PC-3 (cell line): ENCODE measurements around the gene SKP2. TPM values are rescaled to one million over a fixed set of nuclear protein-coding genes. Genes with fewer than 3 reads are reported as not detected.

Experiments
- ATAC-seq: fragments of 200-7000 bp; cut with Tn5 transposase; 2 replicates; pipeline ENCODE4 v1.9.1; 2020; ENCODE audit warnings: mild to moderate bottlenecking, moderate library complexity
- BruUV-seq: library from RNA; stranded (reverse); fragments of 400-500 nt; replicated peaks from 2 replicates; lab custom pipeline; 2021; lab: Mats Ljungman, UMichigan
- CTCF ChIA-PET: fragments of 300-600 bp; sonication (Branson Sonifier 250); formaldehyde crosslinking; loops from one replicate; lab custom pipeline; 2022; ENCODE audit warnings: antibody characterized with exemption; lab: Charles Lee
- POLR2A ChIA-PET: fragments of 300-600 bp; sonication (Branson Sonifier 250); formaldehyde crosslinking; loops from one replicate; lab custom pipeline; 2022; ENCODE audit warnings: antibody characterized with exemption; ENCODE audit not compliant: unreplicated experiment; lab: Charles Lee
- DNase-seq: peaks from one replicate; pipeline ENCODE4 v3.0.0-alpha.2; 2015
- H2AFZ ChIP-seq: fragments of 300-600 bp; sonication (generic); 2 replicates; pipeline ENCODE4 v1.6.0; 2016; ENCODE audit warnings: antibody characterized with exemption, low read length
- H3F3A ChIP-seq: fragments of 300-600 bp; sonication (generic); one replicate; pipeline ENCODE4 v1.6.0; 2017; ENCODE audit warnings: antibody characterized with exemption, low read length, control low read depth, mild to moderate bottlenecking; ENCODE audit not compliant: unreplicated experiment
- H3K27ac ChIP-seq: fragments of 300-600 bp; sonication (generic); 2 replicates; pipeline ENCODE4 v1.5.1; 2016; ENCODE audit warnings: mild to moderate bottlenecking, low read length
- H3K27me3 ChIP-seq: fragments of 300-600 bp; sonication (generic); 2 replicates; pipeline ENCODE4 v1.6.1; 2016; ENCODE audit warnings: low read length, mixed read lengths
- H3K36me3 ChIP-seq: fragments of 300-600 bp; sonication (generic); 2 replicates; pipeline ENCODE4 v1.6.1; 2016; ENCODE audit warnings: low read depth, mixed run types, low read length, mixed read lengths
- H3K4me1 ChIP-seq: fragments of 300-600 bp; sonication (generic); 2 replicates; pipeline ENCODE4 v1.5.1; 2016; ENCODE audit warnings: low read length; ENCODE audit not compliant: insufficient read depth
- H3K4me2 ChIP-seq: fragments of 300-600 bp; sonication (generic); 2 replicates; pipeline ENCODE4 v1.6.0; 2016; ENCODE audit warnings: low read length
- H3K4me3 ChIP-seq: fragments of 300-600 bp; sonication (generic); 2 replicates; pipeline ENCODE4 v1.5.1; 2016; ENCODE audit warnings: mild to moderate bottlenecking, low read length, mixed read lengths
- H3K79me2 ChIP-seq: fragments of 300-600 bp; sonication (generic); 2 replicates; pipeline ENCODE4 v1.6.1; 2017; ENCODE audit warnings: low read length, mixed read lengths
- H3K9ac ChIP-seq: fragments of 300-600 bp; sonication (generic); 2 replicates; pipeline ENCODE4 v1.6.0; 2016; ENCODE audit warnings: mild to moderate bottlenecking, low read length
- H3K9me2 ChIP-seq: fragments of 300-600 bp; sonication (generic); replicated peaks from 2 replicates; pipeline ENCODE4 v1.6.1; 2016; ENCODE audit warnings: mixed run types, low read length, mixed read lengths
- H3K9me3 ChIP-seq: fragments of 300-600 bp; sonication (generic); 2 replicates; pipeline ENCODE4 v1.6.1; 2016; ENCODE audit warnings: low read length, mixed read lengths
- H4K20me1 ChIP-seq: fragments of 300-600 bp; sonication (generic); 2 replicates; pipeline ENCODE4 v1.6.1; 2016; ENCODE audit warnings: low read length, mixed read lengths
- EZH2 ChIP-seq: fragments of 300-600 bp; sonication (generic); IDR thresholded peaks from one replicate; pipeline ENCODE4 v1.6.1; 2017; ENCODE audit warnings: antibody characterized with exemption, mild to moderate bottlenecking, low read length; ENCODE audit not compliant: unreplicated experiment
- EZH2phosphoT487 ChIP-seq: fragments of 300-600 bp; sonication (generic); IDR thresholded peaks from 2 replicates; pipeline ENCODE4 v1.6.1; 2018; ENCODE audit warnings: mild to moderate bottlenecking, antibody characterized with exemption, low read length, borderline replicate concordance
- intact Hi-C: fragments of 100-400 bp; cut with micrococcal nuclease; formaldehyde crosslinking; loops from 2 replicates; pipeline ENCODE4 v1.9.0; 2023
- total RNA-seq: library from RNA; depleted of rRNA; stranded (reverse); fragments of >200 nt; gene quantifications from 2 replicates; pipeline ENCODE4 v1.2.3, GENCODE V29; 2014
- TF ChIP-seq, protein P1 (sequence below): fragments of 300-600 bp; sonication (generic); conservative IDR thresholded peaks from 2 replicates; pipeline ENCODE4 v1.5.1; 2017; ENCODE audit warnings: antibody characterized with exemption, low read depth, mild to moderate bottlenecking, low read length

Gene SKP2
- total RNA-seq, 1 experiment from 2014 or later: 32.0 TPM

DNA sequence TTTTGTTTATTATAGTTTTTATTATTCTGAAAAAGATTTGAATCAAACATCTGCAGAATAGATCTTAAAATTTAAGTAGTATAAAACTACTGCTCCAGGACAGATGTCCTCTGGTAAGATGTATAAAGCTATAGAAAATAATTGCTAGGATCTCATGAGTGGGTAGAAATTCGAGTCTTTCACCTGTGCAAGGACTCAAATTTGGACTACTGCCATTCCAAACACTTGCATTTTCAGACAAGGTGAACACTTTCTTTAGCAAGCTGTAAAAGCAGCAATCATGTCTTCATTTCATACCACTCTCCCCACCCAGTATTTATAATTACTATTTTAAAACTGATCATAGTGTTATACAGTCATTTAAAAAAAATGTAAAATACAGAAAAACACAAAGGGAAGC lies 20.7 kb downstream of the SKP2 start:
- Histone ChIP-seq H3K36me3 (peaks cover 37% of the 10 kb centered on the region), H4K20me1 (no peaks in the 10 kb centered on the region), H3K9me2 (no peaks in the 10 kb centered on the region), H3K9ac (no peak overlapping the region), H3F3A (no peaks in the 10 kb centered on the region), H3K79me2 (no peaks in the 10 kb centered on the region), H3K4me1 (no peaks in the 10 kb centered on the region), H3K9me3 (no peaks in the 10 kb centered on the region), H2AFZ (no peak overlapping the region), H3K4me3 (no peak overlapping the region), H3K27me3 (no peaks in the 10 kb centered on the region), H3K4me2 (no peak overlapping the region), H3K27ac (no peak overlapping the region)
- no TSS peak for BruUV-seq
- TF ChIP-seq EZH2phosphoT487: no peak
- POLR2A ChIA-PET: no interaction called here
- DNase-seq: no peak
- CTCF ChIA-PET: no interaction called here
- ATAC-seq: no peak
- intact Hi-C loops: loop anchor here (10.0 kb wide), 1 partner anchor 522 kb away; no protein-coding TSS in a partner anchor

DNA sequence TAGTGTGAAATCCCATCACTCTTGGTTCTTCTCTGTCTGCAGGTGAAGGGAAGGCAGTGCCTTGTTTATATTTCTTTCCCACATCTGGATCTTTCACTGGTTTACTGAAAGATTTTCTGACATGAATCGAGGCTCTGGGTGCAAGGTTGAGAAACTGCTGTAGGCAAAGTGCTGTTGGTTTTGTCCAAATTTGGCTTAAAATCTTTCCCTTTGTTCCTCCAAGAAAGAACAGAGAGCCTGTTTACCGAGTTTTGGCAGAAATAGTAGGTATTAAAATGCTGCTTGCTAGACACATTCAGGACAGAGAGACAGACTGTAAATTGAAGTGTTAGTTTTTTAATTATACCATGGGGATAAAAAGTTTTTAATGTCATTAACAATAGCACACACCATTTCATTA lies 21.5 kb downstream of the SKP2 start:
- Histone ChIP-seq H3K27me3 (no peaks in the 10 kb centered on the region), H3K4me2 (no peak overlapping the region), H3K9me2 (no peaks in the 10 kb centered on the region), H3F3A (no peaks in the 10 kb centered on the region), H3K4me3 (no peak overlapping the region), H3K79me2 (no peaks in the 10 kb centered on the region), H4K20me1 (no peaks in the 10 kb centered on the region), H3K9ac (no peak overlapping the region), H2AFZ (no peak overlapping the region), H3K4me1 (no peaks in the 10 kb centered on the region), H3K27ac (no peak overlapping the region), H3K36me3 (peaks cover 29% of the 10 kb centered on the region), H3K9me3 (no peaks in the 10 kb centered on the region)
- TF ChIP-seq EZH2 (no peak), EZH2phosphoT487 (no peak)
- TF ChIP-seq, protein P1, sequence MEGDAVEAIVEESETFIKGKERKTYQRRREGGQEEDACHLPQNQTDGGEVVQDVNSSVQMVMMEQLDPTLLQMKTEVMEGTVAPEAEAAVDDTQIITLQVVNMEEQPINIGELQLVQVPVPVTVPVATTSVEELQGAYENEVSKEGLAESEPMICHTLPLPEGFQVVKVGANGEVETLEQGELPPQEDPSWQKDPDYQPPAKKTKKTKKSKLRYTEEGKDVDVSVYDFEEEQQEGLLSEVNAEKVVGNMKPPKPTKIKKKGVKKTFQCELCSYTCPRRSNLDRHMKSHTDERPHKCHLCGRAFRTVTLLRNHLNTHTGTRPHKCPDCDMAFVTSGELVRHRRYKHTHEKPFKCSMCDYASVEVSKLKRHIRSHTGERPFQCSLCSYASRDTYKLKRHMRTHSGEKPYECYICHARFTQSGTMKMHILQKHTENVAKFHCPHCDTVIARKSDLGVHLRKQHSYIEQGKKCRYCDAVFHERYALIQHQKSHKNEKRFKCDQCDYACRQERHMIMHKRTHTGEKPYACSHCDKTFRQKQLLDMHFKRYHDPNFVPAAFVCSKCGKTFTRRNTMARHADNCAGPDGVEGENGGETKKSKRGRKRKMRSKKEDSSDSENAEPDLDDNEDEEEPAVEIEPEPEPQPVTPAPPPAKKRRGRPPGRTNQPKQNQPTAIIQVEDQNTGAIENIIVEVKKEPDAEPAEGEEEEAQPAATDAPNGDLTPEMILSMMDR: no peak
- POLR2A ChIA-PET: no interaction called here
- ATAC-seq (no peak), DNase-seq (no peak)
- no TSS peak for BruUV-seq
- intact Hi-C loops: loop anchor here (10.0 kb wide), 1 partner anchor 521 kb away; no protein-coding TSS in a partner anchor
- CTCF ChIA-PET: no interaction called here

DNA sequence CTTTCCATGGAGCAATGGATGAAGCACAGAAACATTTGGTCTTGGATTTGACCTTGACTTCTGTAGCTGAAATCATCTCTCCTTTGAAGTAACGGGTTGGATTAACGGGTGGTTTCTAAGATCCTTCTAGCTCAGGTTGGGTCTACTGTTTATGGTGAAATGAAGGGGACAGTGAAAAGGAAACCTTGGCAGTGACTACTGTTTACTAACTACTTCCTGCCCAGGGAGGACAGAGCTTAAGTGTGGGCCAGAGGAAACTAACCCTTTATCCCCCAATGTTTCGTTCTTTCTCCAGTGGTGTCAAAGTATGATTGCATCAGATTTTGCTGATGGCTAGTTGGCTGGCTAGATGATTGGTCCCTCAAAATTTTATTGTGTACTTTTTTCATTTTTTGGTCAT lies 22.2 kb downstream of the SKP2 start:
- Histone ChIP-seq H3K4me3 (no peak overlapping the region), H3K4me1 (no peaks in the 10 kb centered on the region), H3K9me2 (no peaks in the 10 kb centered on the region), H3K9ac (no peak overlapping the region), H4K20me1 (no peaks in the 10 kb centered on the region), H3K79me2 (no peaks in the 10 kb centered on the region), H2AFZ (no peak overlapping the region), H3F3A (no peaks in the 10 kb centered on the region), H3K27me3 (no peaks in the 10 kb centered on the region), H3K4me2 (no peak overlapping the region), H3K27ac (no peak overlapping the region), H3K36me3 (peaks cover 25% of the 10 kb centered on the region), H3K9me3 (no peaks in the 10 kb centered on the region)
- TF ChIP-seq EZH2: no peak
- TF ChIP-seq, protein P1: no peak
- no peak for TF ChIP-seq EZH2phosphoT487
- CTCF ChIA-PET: no interaction called here
- BruUV-seq: no TSS peak
- ATAC-seq: no peak
- intact Hi-C loops: loop anchor here (10.0 kb wide), 1 partner anchor 521 kb away; no protein-coding TSS in a partner anchor
- POLR2A ChIA-PET: no interaction called here
- DNase-seq: no peak
